Suprapubic skin (tissue), 4 donors: ENCODE data around the gene BOK. TPM values are rescaled to one million over a fixed set of nuclear protein-coding genes. Genes with fewer than 3 reads are reported as not detected.

Experiments
- DNase-seq, 2 donors: peaks; one replicate each; pipeline ENCODE4 v3.0.0-alpha.2; 2019; ENCODE audit warnings: low spot score in 2 of 2
- H3K27ac ChIP-seq: fragments of 200-600 bp; sonication (generic); one replicate; pipeline ENCODE4 v1.5.1; 2019
- H3K27me3 ChIP-seq: fragments of 200-600 bp; sonication (generic); one replicate; pipeline ENCODE4 v1.5.1; 2019
- H3K36me3 ChIP-seq: fragments of 200-600 bp; sonication (generic); one replicate; pipeline ENCODE4 v1.5.1; 2019
- H3K4me1 ChIP-seq: fragments of 200-600 bp; sonication (generic); one replicate; pipeline ENCODE4 v1.5.1; 2019
- H3K4me3 ChIP-seq: fragments of 200-600 bp; sonication (generic); one replicate; pipeline ENCODE4 v1.5.1; 2019; ENCODE audit warnings: mild to moderate bottlenecking
- H3K9me3 ChIP-seq: fragments of 200-600 bp; sonication (generic); one replicate; pipeline ENCODE4 v1.5.1; 2019
- EP300 ChIP-seq: sonication (generic); formaldehyde crosslinking; IDR thresholded peaks from one replicate; pipeline ENCODE4 v1.6.1; 2017; ENCODE audit warnings: antibody characterized with exemption
- POLR2A ChIP-seq, 2 donors: fragments of 450-650 bp; IDR thresholded peaks; one replicate each; pipeline ENCODE4 v1.6.1; 2017; ENCODE audit warnings: antibody characterized with exemption in 2 of 2, mild to moderate bottlenecking in 2 of 2, moderate library complexity in 2 of 2
- POLR2AphosphoS5 ChIP-seq, 3 donors: sonication (generic); formaldehyde crosslinking; IDR thresholded peaks; one replicate each; pipeline ENCODE4 v1.6.1; 2017; ENCODE audit warnings: antibody characterized with exemption in 3 of 3
- WGBS: methylation state at CpG from one replicate; pipeline ENCODE4 v1.1.5; 2018; 5-methylcytosine and 5-hydroxymethylcytosine counted together
- total RNA-seq, 4 donors: library from RNA; depleted of rRNA; stranded (reverse); fragments of >200 nt; gene quantifications; one replicate each; pipeline ENCODE4 v1.1.0, GENCODE V29; 2016
- TF ChIP-seq, protein P1 (sequence below), 2 donors: fragments of 200-600 bp in 1 of 2; fragments of 450-650 bp in 1 of 2; sonication (generic) in 1 of 2; IDR thresholded peaks; one replicate each; pipeline ENCODE4 v1.5.1; 2016 to 2019; ENCODE audit warnings: antibody characterized with exemption in 2 of 2, mild to moderate bottlenecking in 1 of 2, moderate library complexity in 1 of 2

BOK gene
- total RNA-seq, 4 donors from 2014 or later = 32.4 to 61.6 (median 60.5) TPM

DNA sequence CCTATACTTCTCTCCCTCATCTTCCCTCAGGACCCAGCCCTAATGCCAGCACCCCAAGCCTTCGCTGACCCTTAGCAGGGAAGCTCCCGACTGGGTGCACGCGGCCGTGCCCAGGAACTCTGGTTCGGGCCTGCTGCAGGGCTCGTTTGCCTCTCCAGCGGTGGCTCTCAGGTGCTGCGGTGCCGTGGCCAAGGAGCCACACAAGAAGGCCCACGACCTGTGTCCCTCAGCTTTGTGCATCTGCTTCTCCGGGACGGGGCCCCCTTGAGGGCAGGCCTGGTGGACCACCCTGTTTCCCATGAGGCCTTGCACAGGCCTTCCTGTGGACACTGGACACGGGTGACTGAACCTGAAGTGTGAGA lies 17.7 kb downstream of the BOK start:
- H3K36me3 ChIP-seq = peaks cover 27% of the 10 kb centered on the region
- no peak for DNase-seq
- no peaks in the 10 kb centered on the region for H3K4me1 ChIP-seq
- H3K27me3 ChIP-seq = no peaks in the 10 kb centered on the region
- TF ChIP-seq, protein P1, sequence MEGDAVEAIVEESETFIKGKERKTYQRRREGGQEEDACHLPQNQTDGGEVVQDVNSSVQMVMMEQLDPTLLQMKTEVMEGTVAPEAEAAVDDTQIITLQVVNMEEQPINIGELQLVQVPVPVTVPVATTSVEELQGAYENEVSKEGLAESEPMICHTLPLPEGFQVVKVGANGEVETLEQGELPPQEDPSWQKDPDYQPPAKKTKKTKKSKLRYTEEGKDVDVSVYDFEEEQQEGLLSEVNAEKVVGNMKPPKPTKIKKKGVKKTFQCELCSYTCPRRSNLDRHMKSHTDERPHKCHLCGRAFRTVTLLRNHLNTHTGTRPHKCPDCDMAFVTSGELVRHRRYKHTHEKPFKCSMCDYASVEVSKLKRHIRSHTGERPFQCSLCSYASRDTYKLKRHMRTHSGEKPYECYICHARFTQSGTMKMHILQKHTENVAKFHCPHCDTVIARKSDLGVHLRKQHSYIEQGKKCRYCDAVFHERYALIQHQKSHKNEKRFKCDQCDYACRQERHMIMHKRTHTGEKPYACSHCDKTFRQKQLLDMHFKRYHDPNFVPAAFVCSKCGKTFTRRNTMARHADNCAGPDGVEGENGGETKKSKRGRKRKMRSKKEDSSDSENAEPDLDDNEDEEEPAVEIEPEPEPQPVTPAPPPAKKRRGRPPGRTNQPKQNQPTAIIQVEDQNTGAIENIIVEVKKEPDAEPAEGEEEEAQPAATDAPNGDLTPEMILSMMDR (IDR thresholded peaks at IDR 0.05) = no peak
- TF ChIP-seq EP300 (no peak), POLR2A (IDR thresholded peaks at IDR 0.05) (no peak), POLR2AphosphoS5 (IDR thresholded peaks at IDR 0.05) (no peak)
- no peak overlapping the region for H3K4me3 ChIP-seq
- no peak overlapping the region for H3K27ac ChIP-seq
- no peaks in the 10 kb centered on the region for H3K9me3 ChIP-seq
- WGBS = 92% methylated on average over 10 of the region's 14 CpGs

DNA sequence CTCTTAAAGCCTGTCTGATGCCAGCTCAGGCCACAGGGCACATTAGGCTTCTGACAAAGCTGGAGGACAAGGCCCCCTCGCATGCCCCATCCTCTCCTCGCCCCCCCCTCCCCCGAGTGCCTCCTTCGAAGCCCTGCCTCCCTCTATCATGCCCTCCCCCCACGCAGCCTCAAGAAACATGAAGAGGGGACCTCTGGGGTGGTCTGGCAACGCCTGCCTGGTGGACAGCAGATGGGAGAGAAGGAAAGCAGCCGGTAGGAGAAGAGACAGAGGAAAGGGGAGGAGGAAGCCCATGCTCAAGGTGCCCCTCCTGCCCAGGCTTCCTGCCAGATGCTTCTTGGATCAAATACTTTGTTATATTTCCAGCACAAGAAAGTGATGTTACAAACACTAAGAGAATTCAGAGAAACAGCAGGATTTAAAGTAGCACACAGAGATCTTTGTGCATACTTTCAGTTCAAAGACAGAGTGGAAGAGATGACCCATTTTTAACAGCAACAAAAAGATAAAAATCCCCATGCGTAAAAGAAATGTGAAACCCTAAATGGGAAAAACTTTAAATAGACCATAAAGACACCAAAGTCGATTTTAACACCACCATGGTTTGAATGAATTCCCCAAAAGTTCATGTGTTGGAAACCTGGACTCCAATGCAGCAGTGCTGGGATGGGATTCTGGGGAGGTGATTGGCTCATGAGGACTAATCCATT lies 19.0 kb downstream of the BOK start:
- Histone ChIP-seq H3K36me3 (peaks cover 23% of the 10 kb centered on the region), H3K4me3 (no peak overlapping the region), H3K9me3 (no peaks in the 10 kb centered on the region), H3K27ac (no peak overlapping the region), H3K4me1 (no peaks in the 10 kb centered on the region), H3K27me3 (no peaks in the 10 kb centered on the region)
- WGBS = 45% methylated on average over 9 of the region's 9 CpGs
- TF ChIP-seq EP300 = no peak
- TF ChIP-seq, protein P1 (IDR thresholded peaks at IDR 0.05) = no peak
- no peak for TF ChIP-seq POLR2A (IDR thresholded peaks at IDR 0.05)
- DNase-seq = no peak

DNA sequence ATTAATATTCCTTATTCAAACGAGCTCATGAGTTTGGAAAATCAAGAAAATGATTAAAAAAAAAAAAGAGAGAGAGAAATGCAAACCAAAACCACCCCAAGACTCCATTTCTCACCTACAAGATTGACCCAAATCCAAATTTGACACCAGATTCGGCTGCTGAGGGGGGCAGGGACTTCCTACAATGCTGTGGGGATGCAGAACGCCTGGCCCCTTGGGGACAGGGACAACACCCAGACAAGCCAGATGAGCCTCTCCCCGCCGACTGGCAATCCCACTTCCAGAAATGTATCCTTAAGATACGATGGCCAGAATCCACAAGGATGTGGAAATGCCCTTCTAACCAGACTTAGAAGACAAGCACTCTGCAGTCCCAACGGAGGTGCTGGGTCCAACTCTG lies 20.7 kb downstream of the BOK start:
- WGBS = 88% methylated on average over 7 of the region's 7 CpGs
- Histone ChIP-seq H3K4me3 (no peak overlapping the region), H3K27me3 (no peaks in the 10 kb centered on the region), H3K27ac (no peak overlapping the region), H3K4me1 (no peaks in the 10 kb centered on the region), H3K9me3 (no peaks in the 10 kb centered on the region), H3K36me3 (peaks cover 28% of the 10 kb centered on the region)
- peak in 1 of 2 donors; percentile 18 for DNase-seq
- TF ChIP-seq POLR2A (IDR thresholded peaks at IDR 0.05) (no peak), POLR2AphosphoS5 (IDR thresholded peaks at IDR 0.05) (no peak), EP300 (no peak)
- TF ChIP-seq, protein P1 (IDR thresholded peaks at IDR 0.05) = no peak

DNA sequence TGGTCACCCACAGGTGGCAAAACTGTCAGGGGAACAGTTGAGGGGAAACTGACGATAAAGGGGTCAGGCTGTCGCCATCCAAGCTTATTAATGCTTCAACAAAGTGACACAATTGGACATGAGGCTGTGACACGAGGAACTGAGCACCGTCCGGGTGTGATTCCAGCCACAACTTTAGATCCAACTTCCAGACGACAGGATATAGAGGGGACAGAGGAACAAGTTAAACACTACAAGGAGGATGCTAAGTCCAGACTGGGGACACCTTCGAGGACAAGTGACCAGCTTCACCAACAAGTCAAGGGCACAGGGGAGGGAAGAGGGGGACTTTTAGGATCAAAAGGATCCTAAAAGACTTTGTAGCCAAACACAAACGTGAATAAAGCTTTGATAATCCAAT lies 23.8 kb downstream of the BOK start:
- WGBS = 96% methylated on average over 8 of the region's 8 CpGs
- peaks cover 50% of the 10 kb centered on the region for H3K36me3 ChIP-seq
- H3K9me3 ChIP-seq = peaks cover 12% of the 10 kb centered on the region
- no peaks in the 10 kb centered on the region for H3K27me3 ChIP-seq
- no peak overlapping the region for H3K27ac ChIP-seq
- DNase-seq = no peak
- no peaks in the 10 kb centered on the region for H3K4me1 ChIP-seq
- no peak for TF ChIP-seq POLR2A (IDR thresholded peaks at IDR 0.05)
- TF ChIP-seq EP300 = no peak
- TF ChIP-seq, protein P1 (IDR thresholded peaks at IDR 0.05) = no peak
- TF ChIP-seq POLR2AphosphoS5 (IDR thresholded peaks at IDR 0.05) = no peak
- no peak overlapping the region for H3K4me3 ChIP-seq

DNA sequence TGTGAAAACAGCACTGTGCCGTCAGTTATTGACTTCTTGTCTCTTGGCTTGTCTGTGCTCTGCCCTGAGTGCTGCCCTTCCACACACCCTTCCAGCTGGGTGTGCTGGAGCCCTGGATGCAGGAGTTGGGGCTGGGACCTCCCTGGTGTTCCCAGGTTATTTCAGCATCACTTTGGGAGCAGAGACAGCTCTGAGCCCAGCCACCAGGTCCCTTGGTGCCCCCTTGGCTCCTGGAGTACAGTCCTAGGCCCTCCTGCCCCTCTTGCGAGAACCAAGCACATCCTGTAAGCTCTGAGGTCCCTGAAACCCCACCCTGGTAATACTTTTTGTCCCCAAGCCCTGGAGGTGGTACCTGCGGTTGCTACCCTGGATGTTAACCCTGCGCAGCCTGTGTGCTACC lies 24.3 kb downstream of the BOK start:
- Histone ChIP-seq H3K4me1 (no peaks in the 10 kb centered on the region), H3K4me3 (no peak overlapping the region), H3K36me3 (peaks cover 54% of the 10 kb centered on the region), H3K27ac (no peak overlapping the region), H3K9me3 (peaks cover 17% of the 10 kb centered on the region), H3K27me3 (no peaks in the 10 kb centered on the region)
- WGBS = 97% methylated on average over 4 of the region's 4 CpGs
- no peak for DNase-seq
- TF ChIP-seq EP300 (no peak), POLR2AphosphoS5 (IDR thresholded peaks at IDR 0.05) (no peak), POLR2A (IDR thresholded peaks at IDR 0.05) (no peak)
- TF ChIP-seq, protein P1 (IDR thresholded peaks at IDR 0.05) = no peak
